K562 (cell line): ENCODE measurements around the gene CTIF. TPM values are rescaled to one million over a fixed set of nuclear protein-coding genes. Genes with fewer than 3 reads are reported as not detected.

Source experiments
- ATAC-seq: fragments of 200-7000 bp; cut with Tn5 transposase; 3 replicates; pipeline ENCODE4 v1.9.1; 2020; ENCODE audit warnings: moderate library complexity
- BruUV-seq: library from RNA; stranded (reverse); fragments of 400-500 nt; replicated peaks from 2 replicates; lab custom pipeline; 2021; lab: Mats Ljungman, UMichigan
- CTCF ChIA-PET: fragments of 300-600 bp; formaldehyde crosslinking; extraction: SDS; loops from one replicate; lab custom pipeline; 2021; ENCODE audit warnings: low intra/inter-chr PET ratio; lab: Yijun Ruan, JAX
- POLR2A ChIA-PET: fragments of 300-600, 350-650 bp; sonication (Branson Sonifier 250); formaldehyde crosslinking; extraction: SDS; loops from one replicate; lab custom pipeline; 2021; ENCODE audit warnings: antibody characterized with exemption, inconsistent platforms; lab: Yijun Ruan, JAX
- DNase-seq, 4 experiments: peaks; one replicate each; pipeline versions ENCODE4 v3.0.0 to v3.0.0-alpha.2; 2011 to 2018; ENCODE audit warnings: low spot score in 3 of 4, mixed read lengths in 3 of 4; ENCODE audit errors: extremely low read depth in 1 of 4
- FAIRE-seq: peaks from 2 replicates; lab custom pipeline; 2011; peaks lifted over from hg19 to GRCh38; lab: Jason Lieb, UNC
- H2AFZ ChIP-seq: 2 replicates; pipeline ENCODE4 v1.6.0; 2011; ENCODE audit warnings: low read depth, low read length, control low read depth, inconsistent platforms
- H3K27ac ChIP-seq: fragments of 200-600 bp; 3 replicates; pipeline ENCODE4 v1.8.0; 2011; ENCODE audit warnings: low read depth, mild to moderate bottlenecking, control low read depth, inconsistent platforms, low read length, moderate library complexity, mixed read lengths; ENCODE audit errors: extremely low read depth
- H3K27me3 ChIP-seq, 2 experiments: fragments of 300-600 bp in 1 of 2; 2 replicates in 1 of 2; 3 replicates in 1 of 2; pipeline versions ENCODE4 v1.6.0 to v1.8.0; 2011; ENCODE audit warnings: inconsistent platforms in 2 of 2, low read length in 2 of 2, mild to moderate bottlenecking in 1 of 2, mixed read lengths in 1 of 2, moderate library complexity in 1 of 2; ENCODE audit not compliant: control insufficient read depth in 2 of 2, insufficient read depth in 2 of 2
- H3K36me3 ChIP-seq: fragments of 300-600 bp; 3 replicates; pipeline ENCODE4 v1.8.0; 2011; ENCODE audit warnings: mild to moderate bottlenecking, low read length, inconsistent platforms; ENCODE audit not compliant: control insufficient read depth, insufficient read depth
- H3K4me1 ChIP-seq, 2 experiments: fragments of 200-600 bp in 1 of 2; replicated peaks in 1 of 2; 2 replicates in 1 of 2; 3 replicates in 1 of 2; pipeline versions ENCODE4 v1.5.1 to v1.8.0; 2011; ENCODE audit warnings: inconsistent platforms in 2 of 2, low read length in 2 of 2, mild to moderate bottlenecking in 1 of 2, mixed read lengths in 1 of 2, moderate library complexity in 1 of 2; ENCODE audit not compliant: control insufficient read depth in 2 of 2, insufficient read depth in 2 of 2
- H3K4me2 ChIP-seq: 2 replicates; pipeline ENCODE4 v1.6.1; 2011; ENCODE audit warnings: low read length, control low read depth, inconsistent platforms, mixed read lengths; ENCODE audit not compliant: insufficient read depth
- H3K4me3 ChIP-seq: fragments of 200-600 bp; sonication (generic), shearing (Covaris generic); 2 replicates; pipeline ENCODE4 v1.5.1; 2016; ENCODE audit warnings: control low read depth, inconsistent platforms
- H3K79me2 ChIP-seq: fragments of 200-600 bp; 3 replicates; pipeline ENCODE4 v1.8.0; 2011; ENCODE audit warnings: low read length, inconsistent platforms; ENCODE audit not compliant: control insufficient read depth, insufficient read depth
- H3K9ac ChIP-seq, 2 experiments: 2 replicates each; pipeline versions ENCODE4 v1.6.0 to v1.6.1; 2011; ENCODE audit warnings: low read depth in 2 of 2, low read length in 2 of 2, control low read depth in 1 of 2, inconsistent platforms in 1 of 2, mild to moderate bottlenecking in 1 of 2, mixed read lengths in 1 of 2; ENCODE audit not compliant: insufficient read depth in 1 of 2
- H3K9me1 ChIP-seq: one replicate; pipeline ENCODE4 v1.6.0; 2011; ENCODE audit warnings: inconsistent platforms, mild to moderate bottlenecking, low read length, moderate library complexity; ENCODE audit not compliant: control insufficient read depth, insufficient read depth
- H3K9me3 ChIP-seq: replicated peaks from 2 replicates; pipeline ENCODE4 v1.5.1; 2011; ENCODE audit warnings: low read depth, low read length, inconsistent platforms; ENCODE audit not compliant: control insufficient read depth, insufficient read depth
- H4K20me1 ChIP-seq: replicated peaks from 2 replicates; pipeline ENCODE4 v1.6.1; 2011; ENCODE audit warnings: low read length, inconsistent platforms, mixed read lengths; ENCODE audit not compliant: control insufficient read depth, insufficient read depth
- MEIS2 ChIP-seq: fragments of 450-650 bp; IDR thresholded peaks from 2 replicates; pipeline ENCODE4 v1.6.1; 2014; ENCODE audit warnings: mild to moderate bottlenecking; ENCODE audit not compliant: partially characterized antibody
- SPI1 ChIP-seq: IDR thresholded peaks from 2 replicates; pipeline ENCODE4 v1.6.1; 2011; ENCODE audit warnings: low read depth, low read length, control low read depth, borderline replicate concordance
- TEAD1 ChIP-seq, 2 experiments: fragments of 450-650 bp in 1 of 2; sonication (generic) in 1 of 2; formaldehyde crosslinking; IDR thresholded peaks; 2 replicates each; pipeline versions ENCODE4 v1.4.0 to v1.8.0; 2020 to 2022; ENCODE audit warnings: mild to moderate bottlenecking in 2 of 2, missing genetic modification reagents in 1 of 2
- ZNF224 ChIP-seq: sonication (generic); formaldehyde crosslinking; IDR thresholded peaks from 2 replicates; pipeline ENCODE4 v1.8.0; 2022; ENCODE audit warnings: mild to moderate bottlenecking, missing genetic modification reagents
- ZNF316 ChIP-seq: fragments of 450-650 bp; IDR thresholded peaks from 2 replicates; pipeline ENCODE4 v1.6.1; 2016
- ZNF347 ChIP-seq: fragments of 450-650 bp; formaldehyde crosslinking; IDR thresholded peaks from 2 replicates; pipeline ENCODE4 v1.4.0; 2020; ENCODE audit warnings: low read depth, mild to moderate bottlenecking, moderate library complexity
- WGBS: fragments of 100-300 bp; shearing (Covaris generic); methylation state at CpG from one replicate; pipeline ENCODE4 v1.1.6; 2016; ENCODE audit warnings: low coverage, mixed read lengths; ENCODE audit not compliant: insufficient coverage; ENCODE audit errors: missing lambda C conversion rate; 5-methylcytosine and 5-hydroxymethylcytosine counted together
- in situ Hi-C: fragments of 300-500 bp; cut with MboI; formaldehyde crosslinking; loops from 4 replicates; pipeline ENCODE4 v1.15.0; 2018; ENCODE audit warnings: inconsistent platforms, mixed read lengths
- intact Hi-C: fragments of 100-400 bp; cut with micrococcal nuclease; formaldehyde crosslinking; loops from 2 replicates; pipeline ENCODE4 v1.14.2; 2022
- polyA plus RNA-seq, 8 experiments: library from polyadenylated mRNA; depleted of rRNA in 4 of 8; stranded (reverse) in 5 of 8; unstranded in 3 of 8; fragments of >200 nt; fragmentation: Nextera tagmentation in 2 of 8; fragmentation: Illumina TruSeq in 1 of 8; extraction: Ambion mirVana in 2 of 8; extraction: Trizol in 1 of 8; gene quantifications; 2 replicates each; pipeline versions ENCODE4 v1.2.1 to v1.2.3, GENCODE V29; 2011 to 2014; ENCODE audit warnings: inconsistent platforms in 1 of 8, missing spikeins in 1 of 8
- total RNA-seq, 7 experiments: library from RNA; depleted of rRNA in 6 of 7; stranded (reverse); fragments of >200 nt in 6 of 7; fragmentation: Illumina TruSeq in 2 of 7; extraction: Trizol in 2 of 7; gene quantifications; 2 replicates each; pipeline versions ENCODE4 v1.2.1 to v1.2.3, GENCODE V29; 2011 to 2021; ENCODE audit warnings: low replicate concordance in 1 of 7
- TF ChIP-seq, protein P1 (sequence below), 2 experiments: fragments of 450-650 bp; formaldehyde crosslinking in 1 of 2; IDR thresholded peaks; 2 replicates each; pipeline versions ENCODE4 v1.4.0 to v1.6.1; 2014 to 2020; ENCODE audit warnings: mild to moderate bottlenecking in 2 of 2, borderline replicate concordance in 1 of 2, low read depth in 1 of 2

CTIF gene
- total and polyA plus RNA-seq, 9 of the 15 experiments (the other 6 are each of a cell fraction or from before 2014, with no cell fraction given): 0.17 to 11.5 (median 2.2) TPM

DNA sequence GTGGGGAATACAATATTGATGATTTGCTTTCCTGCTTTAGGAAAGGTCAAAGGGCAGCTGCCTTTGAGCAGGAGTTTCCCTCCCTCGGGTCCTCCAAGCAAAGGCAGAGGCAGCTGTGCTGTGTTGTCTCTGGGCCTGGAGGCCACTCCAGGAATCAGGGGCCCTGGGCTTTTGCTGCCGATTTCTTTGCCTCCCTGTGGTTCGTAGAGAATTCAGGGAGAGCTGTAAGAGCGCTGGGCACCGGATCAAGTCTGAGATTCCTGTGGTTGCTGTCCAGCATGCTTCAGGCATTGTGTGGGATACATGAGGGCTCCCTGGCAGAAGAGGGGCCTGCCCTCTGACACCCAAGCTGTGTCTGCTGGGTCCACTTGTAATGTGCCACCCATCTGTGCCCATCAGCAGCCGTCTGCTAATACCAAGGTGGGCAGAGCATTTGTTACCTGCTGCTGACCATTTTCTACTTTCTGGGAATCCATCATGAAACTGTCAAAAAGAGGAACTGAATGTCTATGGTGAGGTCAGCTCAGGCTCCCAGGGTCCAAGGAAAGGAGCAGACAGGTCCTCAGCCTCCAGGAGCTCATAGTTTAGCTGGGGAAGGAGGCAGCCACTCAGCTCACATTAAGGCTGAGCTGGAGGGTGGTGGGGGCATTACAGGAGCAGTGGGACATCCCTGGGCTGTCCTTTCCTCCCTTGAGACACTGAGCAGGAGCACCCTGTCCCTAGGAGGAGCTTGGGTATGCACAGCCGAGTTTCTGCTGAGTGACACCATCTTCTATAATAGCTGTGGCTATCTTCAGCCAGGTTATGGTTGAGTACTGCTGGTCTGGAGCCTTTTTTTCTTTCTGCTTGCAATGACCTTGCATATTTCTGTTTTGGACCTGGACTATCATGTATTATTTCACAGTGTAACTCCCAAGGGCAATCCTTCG lies 68.5 kb downstream of the CTIF start:
- no peak for FAIRE-seq
- Histone ChIP-seq H3K9me1 (no peaks in the 10 kb centered on the region), H3K4me2 (no peak overlapping the region), H2AFZ (no peak overlapping the region), H3K27ac (no peak overlapping the region), H3K36me3 (no peaks in the 10 kb centered on the region), H3K9me3 (no peaks in the 10 kb centered on the region), H3K4me3 (no peak overlapping the region), H3K9ac (peak overlapping the region in 1 of 2 experiments; percentile 57; a peak in 1 of 4 replicates), H3K79me2 (no peaks in the 10 kb centered on the region), H4K20me1 (peaks cover 30% of the 10 kb centered on the region), H3K27me3 (no peaks in the 10 kb centered on the region), H3K4me1 (peaks cover 5 to 11% of the 10 kb centered on the region in 2 experiments; a peak in 3 of 5 replicates)
- POLR2A ChIA-PET: interaction anchor here (1.0 to 1.1 kb wide), 2 partner anchors 13 to 20 kb away, joined by 4 read pairs; no protein-coding TSS in a partner anchor
- no TSS peak for BruUV-seq
- in situ Hi-C loops (no loop called here), intact Hi-C loops (loop anchor here (5.0 to 10.0 kb wide), 2 partner anchors 55 to 63 kb away; no protein-coding TSS in a partner anchor)
- TF ChIP-seq ZNF224 (CRISPR knock-in tag) (no peak), TEAD1 (CRISPR knock-in tag; IDR thresholded peaks at IDR 0.05) (no peak), ZNF316 (0 out of 2 replicates have a peak, but pooled peaks have one; percentile 15), SPI1 (peak; percentile 93), MEIS2 (peak; percentile 11), ZNF347 (CRISPR knock-in tag) (no peak)
- TF ChIP-seq, protein P1, sequence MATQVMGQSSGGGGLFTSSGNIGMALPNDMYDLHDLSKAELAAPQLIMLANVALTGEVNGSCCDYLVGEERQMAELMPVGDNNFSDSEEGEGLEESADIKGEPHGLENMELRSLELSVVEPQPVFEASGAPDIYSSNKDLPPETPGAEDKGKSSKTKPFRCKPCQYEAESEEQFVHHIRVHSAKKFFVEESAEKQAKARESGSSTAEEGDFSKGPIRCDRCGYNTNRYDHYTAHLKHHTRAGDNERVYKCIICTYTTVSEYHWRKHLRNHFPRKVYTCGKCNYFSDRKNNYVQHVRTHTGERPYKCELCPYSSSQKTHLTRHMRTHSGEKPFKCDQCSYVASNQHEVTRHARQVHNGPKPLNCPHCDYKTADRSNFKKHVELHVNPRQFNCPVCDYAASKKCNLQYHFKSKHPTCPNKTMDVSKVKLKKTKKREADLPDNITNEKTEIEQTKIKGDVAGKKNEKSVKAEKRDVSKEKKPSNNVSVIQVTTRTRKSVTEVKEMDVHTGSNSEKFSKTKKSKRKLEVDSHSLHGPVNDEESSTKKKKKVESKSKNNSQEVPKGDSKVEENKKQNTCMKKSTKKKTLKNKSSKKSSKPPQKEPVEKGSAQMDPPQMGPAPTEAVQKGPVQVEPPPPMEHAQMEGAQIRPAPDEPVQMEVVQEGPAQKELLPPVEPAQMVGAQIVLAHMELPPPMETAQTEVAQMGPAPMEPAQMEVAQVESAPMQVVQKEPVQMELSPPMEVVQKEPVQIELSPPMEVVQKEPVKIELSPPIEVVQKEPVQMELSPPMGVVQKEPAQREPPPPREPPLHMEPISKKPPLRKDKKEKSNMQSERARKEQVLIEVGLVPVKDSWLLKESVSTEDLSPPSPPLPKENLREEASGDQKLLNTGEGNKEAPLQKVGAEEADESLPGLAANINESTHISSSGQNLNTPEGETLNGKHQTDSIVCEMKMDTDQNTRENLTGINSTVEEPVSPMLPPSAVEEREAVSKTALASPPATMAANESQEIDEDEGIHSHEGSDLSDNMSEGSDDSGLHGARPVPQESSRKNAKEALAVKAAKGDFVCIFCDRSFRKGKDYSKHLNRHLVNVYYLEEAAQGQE (IDR thresholded peaks at IDR 0.05; ENCODE audit: borderline replicate concordance): peak; percentile 77
- TF ChIP-seq, protein P1 (CRISPR knock-in tag; IDR thresholded peaks at IDR 0.05; ENCODE audit: low read depth): 0 out of 2 replicates have a peak, but pooled peaks have one; percentile 32
- no peak for ATAC-seq
- WGBS: 57% methylated on average over 6 of the region's 8 CpGs
- no peak for DNase-seq
- CTCF ChIA-PET: no interaction called here
